GM19467 (cell line): ENCODE data around the gene TP63.
A peak's percentile ranks its signal among the peaks of the same experiment; 100 is the strongest.
"Not testable (repeated sequence)": the region's sequence is repeated elsewhere in the genome, so short reads cannot be mapped to it uniquely, and the experiment has no call there.

Experiments used
- ATAC-seq: cut with Tn5 transposase; IDR thresholded peaks from one replicate; pipeline ENCODE4 v1.9.1; 2021; ENCODE audit warnings: mild to moderate bottlenecking, moderate library complexity; ENCODE audit not compliant: unreplicated experiment

TP63 gene

DNA sequence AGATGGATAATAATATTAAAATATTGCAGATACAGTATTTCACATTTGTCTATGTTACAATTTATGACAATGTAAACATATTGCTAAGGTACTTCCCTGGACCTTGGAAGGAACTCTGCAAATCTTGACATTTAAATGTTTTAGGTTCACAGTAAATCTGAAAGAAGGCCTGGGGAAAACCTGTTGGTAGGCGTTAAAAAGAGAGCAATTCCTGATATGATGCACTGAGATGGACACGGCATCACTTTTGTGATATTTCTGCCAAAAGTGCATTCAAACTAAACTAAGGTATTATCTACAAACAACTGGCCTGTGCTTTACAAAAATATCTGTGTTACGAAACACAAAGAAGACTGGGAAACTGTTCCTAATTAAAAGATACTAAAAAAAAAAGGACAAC lies 6.1 kb upstream of the TP63 start:
- no peak for ATAC-seq

- ATAC-seq, result no peak
Measured at GRCh38 chr3:189625572-189625971, 5.6 kb upstream of the TP63 start.

GRCh38 chr3:189626286-189626685 lies 4.9 kb upstream of the TP63 start:
- ATAC-seq, result no peak

- no peak for ATAC-seq
Measured at GRCh38 chr3:189629803-189630455, 1.3 kb upstream of the TP63 start.

DNA sequence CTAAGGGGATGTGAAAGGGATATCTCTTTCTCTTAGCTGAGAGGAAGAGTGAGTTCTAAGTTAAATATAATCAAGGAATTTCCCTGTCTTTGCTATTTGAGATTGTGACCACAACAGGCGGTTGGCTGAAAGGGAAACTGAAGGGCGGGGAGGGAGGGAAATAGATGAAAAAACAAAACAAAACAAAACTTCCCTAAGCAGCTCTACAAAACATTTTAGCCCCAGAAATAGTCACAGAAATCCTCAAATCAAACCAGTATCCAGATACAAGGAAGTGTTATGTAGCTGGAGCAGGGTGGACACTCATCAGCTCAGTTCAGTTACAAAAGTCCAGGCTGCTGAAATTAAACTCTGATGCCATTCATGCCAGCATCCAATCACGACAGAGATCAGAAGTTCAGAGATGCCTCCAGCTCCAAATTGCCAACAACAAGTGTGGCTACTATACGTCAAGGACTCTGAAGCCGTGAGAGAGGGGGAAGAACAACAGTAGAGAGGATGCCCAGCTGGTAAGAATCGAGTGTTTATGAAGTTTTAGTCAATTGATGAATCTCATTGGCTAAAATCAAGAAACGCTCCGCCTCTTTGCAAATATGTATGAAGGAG lies 319 bp upstream of the TP63 start:
- no peak for ATAC-seq

GRCh38 chr3:189631409-189631808 lies 220 bp downstream of the TP63 start:
- ATAC-seq, result no peak

DNA sequence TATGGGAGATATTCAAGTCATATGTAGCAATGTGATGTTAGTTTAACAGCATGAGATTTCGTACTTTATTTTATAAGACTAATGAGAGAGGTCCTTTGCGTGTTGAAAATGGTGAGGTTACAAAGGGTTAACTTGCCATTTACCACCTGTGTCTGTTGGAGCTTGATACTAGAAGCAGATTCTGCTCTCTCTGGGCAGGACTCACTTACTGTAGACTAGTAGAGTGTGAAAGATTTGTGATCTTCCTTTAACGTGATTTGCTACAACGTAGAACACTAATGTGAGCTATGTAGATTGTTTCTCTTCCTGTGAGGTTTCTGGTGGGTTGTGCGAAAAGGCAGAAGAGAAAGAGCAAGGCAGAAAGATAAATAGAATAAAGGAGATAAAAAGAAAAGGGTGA lies 1.1 kb downstream of the TP63 start:
- no peak for ATAC-seq

GRCh38 chr3:189635339-189635738 lies 4.2 kb downstream of the TP63 start:
- ATAC-seq, result no peak

GRCh38 chr3:189636048-189636447 lies 4.9 kb downstream of the TP63 start:
- no peak for ATAC-seq

DNA sequence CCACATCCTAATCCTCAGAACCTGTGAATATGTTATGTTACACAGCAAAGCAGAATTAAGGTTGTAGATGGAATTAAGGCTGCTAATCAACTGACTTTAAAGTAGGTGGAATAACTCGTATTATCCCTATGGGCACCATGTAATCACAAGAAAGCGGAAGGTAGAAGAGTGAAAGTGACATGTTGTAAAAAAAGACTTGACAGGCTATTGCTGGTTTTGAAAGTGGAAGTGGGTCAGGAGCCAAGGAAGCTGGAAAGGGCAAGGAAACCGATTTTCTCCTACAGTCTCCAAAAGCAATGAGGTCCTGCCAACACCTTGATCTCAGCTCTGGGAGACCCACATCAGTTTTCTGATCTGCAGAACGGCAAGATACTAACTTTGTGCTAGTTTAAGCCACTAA lies 6.6 kb downstream of the TP63 start:
- ATAC-seq, result no peak

GRCh38 chr3:189638276-189639031 lies 7.3 kb downstream of the TP63 start:
- ATAC-seq, result no peak

GRCh38 chr3:189641776-189642175 lies 10.6 kb downstream of the TP63 start:
- ATAC-seq, result no peak

- ATAC-seq, result no peak
Measured at GRCh38 chr3:189646853-189647542, 15.8 kb downstream of the TP63 start.

DNA sequence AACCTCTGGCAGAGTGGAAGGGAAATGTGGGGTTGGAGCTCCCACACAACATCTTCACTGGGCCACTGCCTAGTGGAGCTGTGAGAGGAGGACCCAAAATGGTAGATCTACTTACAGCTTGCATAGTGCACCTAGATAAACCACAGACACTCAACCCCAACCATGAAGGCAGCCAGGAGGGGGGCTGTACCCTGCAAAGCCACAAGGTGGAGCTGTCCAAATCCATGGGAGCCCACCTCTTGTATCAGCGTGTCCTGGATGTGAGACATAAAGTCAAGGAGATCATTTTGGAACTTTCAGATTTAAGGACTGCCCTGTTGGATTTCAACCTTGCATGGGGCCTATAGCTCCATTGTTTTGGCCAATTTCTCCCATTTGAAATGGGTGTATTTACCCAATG lies 20.9 kb downstream of the TP63 start:
- ATAC-seq, result no peak

DNA sequence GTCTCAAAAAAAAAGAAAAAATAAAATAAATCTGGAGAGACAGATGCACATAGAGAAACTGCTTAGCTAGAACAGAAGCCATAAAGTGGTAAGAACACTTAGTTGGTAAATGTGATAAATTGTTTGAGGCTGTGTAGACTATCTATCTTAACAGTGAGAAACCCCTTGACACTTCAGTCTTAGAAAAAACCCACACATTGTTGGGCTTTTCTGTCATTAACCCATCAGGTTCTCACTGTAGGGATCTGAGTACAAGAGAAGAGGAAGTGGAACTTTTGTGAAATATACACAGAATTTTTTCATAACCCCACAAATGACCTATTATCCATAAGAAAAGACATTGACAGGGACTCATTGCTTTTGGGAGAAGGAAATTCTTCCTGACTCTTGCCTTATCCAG lies 24.4 kb downstream of the TP63 start:
- ATAC-seq, result no peak

- ATAC-seq, result no peak
Measured at GRCh38 chr3:189659571-189659970, 28.4 kb downstream of the TP63 start.

GRCh38 chr3:189664311-189664710 lies 33.1 kb downstream of the TP63 start:
- no peak for ATAC-seq

DNA sequence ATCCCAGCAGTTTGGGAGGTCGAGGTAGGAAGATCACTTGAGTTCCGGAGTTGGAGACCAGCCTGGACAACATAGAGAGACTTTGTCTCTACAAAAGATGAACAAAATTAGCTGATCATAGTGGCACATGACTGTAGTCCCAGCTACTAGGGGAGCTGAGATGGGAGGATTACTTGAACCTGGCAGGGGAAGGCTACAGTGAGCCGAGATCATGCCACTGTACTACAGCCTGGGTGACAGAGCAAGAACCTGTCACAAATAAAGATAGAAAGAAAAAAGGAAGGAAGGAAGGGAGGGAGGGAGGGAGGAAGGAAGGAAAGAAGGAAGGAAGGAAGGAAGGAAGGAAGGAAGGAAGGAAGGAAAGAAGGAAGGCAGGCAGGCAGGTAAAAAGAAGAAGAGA lies 41.2 kb downstream of the TP63 start:
- not testable (repeated sequence) for ATAC-seq

- ATAC-seq, result peak; percentile 60
Measured at GRCh38 chr3:189673535-189673934, 42.3 kb downstream of the TP63 start.

DNA sequence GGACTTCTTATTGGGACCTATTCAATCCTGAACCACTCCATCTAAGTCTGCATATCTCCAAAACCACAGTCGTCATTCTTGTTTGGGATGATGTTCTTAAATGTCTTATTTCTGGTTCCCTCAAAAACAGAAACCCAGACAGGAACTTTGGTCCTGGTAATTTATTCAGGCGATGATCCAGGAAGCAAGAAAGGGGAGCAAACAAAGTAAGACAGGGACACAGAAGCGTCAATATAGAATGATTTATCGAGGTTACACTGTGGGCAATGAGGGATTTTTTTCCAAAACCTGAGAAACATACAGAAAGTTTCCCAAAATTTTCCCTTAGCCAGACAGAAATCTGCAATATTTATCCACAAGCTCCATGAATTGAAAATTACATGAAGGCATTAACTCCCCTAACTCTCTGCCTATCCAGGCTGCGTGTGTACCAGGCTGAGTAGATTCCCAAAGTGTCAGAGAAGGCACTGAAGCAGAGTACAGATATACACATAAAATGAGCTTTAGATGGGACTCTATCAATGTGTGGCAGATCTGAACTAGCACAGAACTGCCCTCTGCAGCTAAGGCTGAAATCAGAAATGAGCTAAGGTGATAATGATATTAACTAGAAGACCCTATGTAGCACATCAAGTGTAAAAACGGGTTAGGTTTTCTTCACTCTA lies 43.2 kb downstream of the TP63 start:
- ATAC-seq, result no peak

- no peak for ATAC-seq
Measured at GRCh38 chr3:189677667-189678066, 46.5 kb downstream of the TP63 start.
